HepG2 (cell line): Measurements from ENCODE around the gene ADAMTS16. TPM values are rescaled to one million over a fixed set of nuclear protein-coding genes. Genes with fewer than 3 reads are reported as not detected.

Source experiments
- E2F1 ChIP-seq: sonication (generic); formaldehyde crosslinking; IDR thresholded peaks from 2 replicates; pipeline ENCODE4 v1.5.0; 2020; ENCODE audit warnings: missing genetic modification reagents
- EZH2 ChIP-seq: conservative IDR thresholded peaks from 2 replicates; pipeline ENCODE4 v1.6.1; 2012; ENCODE audit warnings: mild to moderate bottlenecking, low read depth, low read length, moderate library complexity
- HNF1A ChIP-seq, 2 experiments: sonication (generic) in 1 of 2; formaldehyde crosslinking in 1 of 2; IDR thresholded peaks; 2 replicates each; pipeline versions ENCODE4 v1.4.0 to v1.6.1; 2016 to 2020; ENCODE audit warnings: borderline replicate concordance in 1 of 2, low read depth in 1 of 2, mild to moderate bottlenecking in 1 of 2, missing genetic modification reagents in 1 of 2
- IKZF4 ChIP-seq: sonication (generic); formaldehyde crosslinking; IDR thresholded peaks from 2 replicates; pipeline ENCODE4 v1.5.1; 2020; ENCODE audit warnings: borderline replicate concordance, mild to moderate bottlenecking, low read depth, missing genetic modification reagents; ENCODE audit errors: not compliant biosample characterization
- KDM4B ChIP-seq: sonication (generic); formaldehyde crosslinking; IDR thresholded peaks from 2 replicates; pipeline ENCODE4 v1.4.0; 2020; ENCODE audit warnings: missing genetic modification reagents
- MXI1 ChIP-seq: IDR thresholded peaks from 3 replicates; pipeline ENCODE4 v1.6.1; 2012; ENCODE audit warnings: low read depth, low read length, inconsistent platforms, borderline replicate concordance
- SETDB1 ChIP-seq: sonication (generic); formaldehyde crosslinking; IDR thresholded peaks from 2 replicates; pipeline ENCODE4 v1.5.1; 2020; ENCODE audit warnings: missing genetic modification reagents, mild to moderate bottlenecking, borderline replicate concordance
- TFDP1 ChIP-seq: IDR thresholded peaks from 2 replicates; pipeline ENCODE4 v1.6.1; 2016; ENCODE audit warnings: missing compliant biosample characterization, missing genetic modification reagents, borderline replicate concordance
- YEATS2 ChIP-seq: sonication (generic); formaldehyde crosslinking; IDR thresholded peaks from 2 replicates; pipeline ENCODE4 v1.4.0; 2020; ENCODE audit warnings: missing genetic modification reagents, borderline replicate concordance
- ZBTB21 ChIP-seq: sonication (generic); formaldehyde crosslinking; IDR thresholded peaks from 2 replicates; pipeline ENCODE4 v1.4.0; 2020; ENCODE audit warnings: missing genetic modification reagents
- ZBTB25 ChIP-seq: IDR thresholded peaks from 2 replicates; pipeline ENCODE4 v1.6.1; 2018; ENCODE audit warnings: missing genetic modification reagents
- ZBTB7A ChIP-seq: sonication (generic); formaldehyde crosslinking; IDR thresholded peaks from 2 replicates; pipeline ENCODE4 v1.8.0; 2022; ENCODE audit warnings: mild to moderate bottlenecking, missing genetic modification reagents
- ZKSCAN5 ChIP-seq: sonication (generic); formaldehyde crosslinking; IDR thresholded peaks from 2 replicates; pipeline ENCODE4 v1.5.1; 2020; ENCODE audit warnings: mild to moderate bottlenecking, missing genetic modification reagents
- ZMYM4 ChIP-seq: sonication (generic); formaldehyde crosslinking; IDR thresholded peaks from 2 replicates; pipeline ENCODE4 v1.8.1; 2023; ENCODE audit warnings: mild to moderate bottlenecking, missing genetic modification reagents
- ZNF225 ChIP-seq: sonication (generic); formaldehyde crosslinking; IDR thresholded peaks from 2 replicates; pipeline ENCODE4 v1.4.0; 2020; ENCODE audit warnings: mild to moderate bottlenecking, missing genetic modification reagents
- ZNF44 ChIP-seq: sonication (generic); formaldehyde crosslinking; IDR thresholded peaks from 2 replicates; pipeline ENCODE4 v1.5.1; 2020; ENCODE audit warnings: mild to moderate bottlenecking, missing genetic modification reagents
- ZNF749 ChIP-seq: sonication (generic); formaldehyde crosslinking; IDR thresholded peaks from 2 replicates; pipeline ENCODE4 v1.8.0; 2022; ENCODE audit warnings: mild to moderate bottlenecking, missing genetic modification reagents, moderate library complexity, borderline replicate concordance
- ZUFSP ChIP-seq: sonication (generic); formaldehyde crosslinking; IDR thresholded peaks from 2 replicates; pipeline ENCODE4 v1.9.0; 2021; ENCODE audit warnings: missing genetic modification reagents, mild to moderate bottlenecking, borderline replicate concordance
- polyA plus RNA-seq, 8 experiments: library from polyadenylated mRNA; depleted of rRNA in 3 of 8; stranded (reverse) in 7 of 8; unstranded in 1 of 8; fragments of >200 nt; fragmentation: Illumina TruSeq in 4 of 8; extraction: Trizol in 4 of 8; gene quantifications; 2 replicates each; pipeline versions ENCODE4 v1.2.1 to v1.2.3, GENCODE V29; 2011 to 2016; ENCODE audit warnings: low read depth in 4 of 8, missing spikeins in 1 of 8, mixed read lengths in 1 of 8; ENCODE audit not compliant: insufficient read depth in 1 of 8
- total RNA-seq, 5 experiments: library from RNA; depleted of rRNA; stranded (reverse); fragments of >200 nt; fragmentation: Illumina TruSeq; extraction: Trizol; gene quantifications; 2 replicates each; pipeline ENCODE4 v1.2.3, GENCODE V29; 2016; ENCODE audit warnings: low read depth in 1 of 5

Gene ADAMTS16
- total and polyA plus RNA-seq, 2 of the 13 experiments (the other 11 are each of a cell fraction or from before 2014, with no cell fraction given) = 0.02 to 0.03 TPM

- TF ChIP-seq ZBTB21 (no peak), ZMYM4 (peak; percentile 55; the same call in 1 of the 2 replicates), E2F1 (CRISPR knock-in tag) (no peak), ZNF225 (no peak), YEATS2 (no peak), HNF1A (IDR thresholded peaks at IDR 0.05; ENCODE audit: low read depth) (peak; percentile 86), HNF1A (CRISPR knock-in tag; IDR thresholded peaks at IDR 0.05; ENCODE audit: borderline replicate concordance) (peak; percentile 86), KDM4B (CRISPR knock-in tag) (no peak), TFDP1 (CRISPR knock-in tag) (peak; percentile 28; the same call in 1 of the 2 replicates), ZNF749 (CRISPR knock-in tag) (no peak), MXI1 (no peak; the same call in 2 of the 3 replicates), ZNF44 (CRISPR knock-in tag) (no peak), ZBTB7A (no peak), IKZF4 (CRISPR knock-in tag) (no peak), EZH2 (no peak), ZUFSP (CRISPR knock-in tag) (no peak), SETDB1 (CRISPR knock-in tag) (no peak), ZBTB25 (CRISPR knock-in tag) (peak; percentile 40; the same call in 1 of the 2 replicates), ZKSCAN5 (CRISPR knock-in tag) (no peak)
Measured at GRCh38 chr5:5351288-5351979, 211.3 kb downstream of the ADAMTS16 start (continued).
